GM19099 (cell line): ENCODE measurements around the gene SMARCA1.

Source experiments
- POLR2A ChIP-seq: IDR thresholded peaks from 3 replicates; pipeline ENCODE4 v1.6.1; 2011; ENCODE audit warnings: low read depth; ENCODE audit not compliant: insufficient read length; ENCODE audit errors: extremely low read depth

Gene SMARCA1

DNA sequence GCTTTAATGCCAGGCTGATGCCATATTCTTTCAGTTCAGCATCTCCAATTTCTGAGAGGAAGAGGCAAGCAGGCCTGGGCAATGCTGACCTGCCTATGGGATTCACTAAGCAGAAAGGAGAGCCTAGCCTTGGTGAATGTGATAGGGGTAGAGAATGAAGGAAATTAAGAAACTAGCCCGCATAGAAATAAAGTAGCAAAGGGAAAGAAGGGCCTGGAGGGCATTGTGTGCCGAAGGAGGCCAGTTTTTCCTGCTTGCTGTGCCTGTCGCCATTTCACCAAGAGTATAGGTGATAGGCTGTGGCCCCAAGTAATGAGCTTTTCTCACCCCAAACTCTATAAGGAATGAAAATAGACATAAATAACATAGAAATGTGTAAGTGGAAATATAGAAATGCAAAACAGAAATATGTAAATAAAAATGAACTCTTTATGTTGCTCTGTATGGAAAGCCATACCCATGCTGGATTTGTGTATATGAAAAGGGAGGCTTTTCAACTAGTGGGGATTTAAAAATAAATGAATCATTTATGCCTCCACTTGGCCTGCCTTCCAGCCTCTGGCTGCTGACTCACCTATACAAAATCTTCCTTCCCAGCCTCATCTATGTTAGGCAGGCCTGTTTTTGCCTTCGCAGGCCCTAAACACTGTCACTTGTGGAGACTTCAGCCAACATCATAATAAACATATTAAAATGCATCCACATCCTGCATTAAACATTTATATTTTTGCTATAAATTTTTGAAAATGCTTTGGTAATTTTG, 11.7 kb upstream of the SMARCA1 start:
- no peak for TF ChIP-seq POLR2A

DNA sequence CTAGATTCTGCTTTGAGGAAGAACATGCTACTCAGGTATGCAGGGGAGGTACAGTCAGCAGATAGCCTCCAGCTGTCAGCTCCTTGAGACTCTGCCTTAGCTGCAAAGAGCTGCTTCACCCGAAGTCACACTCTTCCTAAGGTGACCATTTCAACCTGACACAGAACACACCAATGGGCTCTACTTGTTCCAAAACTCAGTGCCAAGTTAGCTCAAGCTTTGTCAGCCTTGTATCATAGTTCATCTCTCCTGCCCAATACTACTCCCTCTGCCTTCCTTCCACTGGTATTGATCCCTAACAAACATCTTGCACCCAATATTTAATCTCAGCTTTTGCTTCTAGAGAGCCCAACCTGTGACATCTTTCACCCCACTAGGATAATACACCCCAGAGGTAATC, 7.8 kb upstream of the SMARCA1 start:
- no peak for TF ChIP-seq POLR2A

DNA sequence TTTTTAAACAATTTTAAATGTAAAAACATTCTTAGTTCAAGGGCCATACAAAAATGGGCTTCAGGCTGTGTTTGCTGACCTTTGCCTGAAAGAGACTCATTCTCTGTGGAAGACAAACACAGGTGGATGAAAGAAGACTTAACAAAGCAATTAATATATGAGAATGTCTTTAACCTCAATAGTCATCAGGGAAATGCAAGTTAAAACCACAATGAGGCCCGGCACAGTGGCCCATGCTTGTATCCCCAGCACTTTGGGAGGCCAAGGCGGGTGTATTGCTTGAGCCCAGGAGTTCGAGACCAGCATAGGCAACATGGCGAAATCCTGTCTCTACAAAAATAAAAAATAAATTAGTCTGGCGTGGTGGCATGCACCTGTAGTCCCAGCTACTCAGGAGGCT, 7.1 kb upstream of the SMARCA1 start:
- no peak for TF ChIP-seq POLR2A

DNA sequence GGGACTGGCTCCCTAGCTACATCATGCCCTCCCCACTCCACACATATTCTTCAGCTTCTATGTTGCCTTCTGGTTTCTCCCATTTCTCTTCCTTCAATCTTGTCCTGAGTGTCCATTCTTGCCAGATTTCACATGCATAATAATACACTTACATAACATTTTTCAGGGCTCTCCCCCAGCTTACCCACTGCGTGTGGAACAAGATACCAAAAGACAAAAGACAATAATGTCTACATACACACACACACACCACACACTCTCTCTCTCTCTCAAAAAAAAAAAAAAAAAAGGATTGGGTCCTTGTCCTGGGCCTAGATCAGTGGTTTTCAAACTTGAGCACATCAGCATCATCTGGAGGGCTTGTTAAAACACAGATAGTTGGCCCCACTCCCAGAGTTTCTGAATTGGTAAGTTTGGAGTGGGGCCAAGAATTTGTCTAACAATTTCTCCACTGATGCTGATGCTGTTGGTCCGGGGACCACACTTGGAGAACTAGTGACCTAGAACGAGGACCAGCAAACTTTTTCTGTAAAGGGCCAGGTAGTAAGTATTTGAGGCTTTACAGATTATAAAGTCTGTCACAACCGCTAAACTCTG, 6.5 kb upstream of the SMARCA1 start:
- no peak for TF ChIP-seq POLR2A

DNA sequence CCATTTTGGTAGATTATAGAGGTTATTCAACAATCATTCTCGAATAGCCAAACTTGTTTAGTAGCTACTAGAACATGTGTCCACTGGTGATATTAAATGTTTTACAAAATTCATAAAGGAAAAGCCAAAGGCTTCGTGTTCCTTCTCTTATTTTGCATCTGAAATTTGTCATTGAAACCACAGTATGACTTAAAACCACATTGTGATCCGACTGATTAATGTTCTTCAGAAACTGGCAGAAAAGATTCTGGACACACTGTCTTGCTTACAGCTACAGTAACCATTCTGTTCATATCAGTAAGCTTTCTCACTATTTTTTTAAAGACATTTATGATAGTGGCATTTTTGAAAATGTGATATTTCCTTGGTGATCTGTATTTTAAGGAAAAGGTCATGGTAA, 2.6 kb upstream of the SMARCA1 start:
- TF ChIP-seq POLR2A, result no peak

DNA sequence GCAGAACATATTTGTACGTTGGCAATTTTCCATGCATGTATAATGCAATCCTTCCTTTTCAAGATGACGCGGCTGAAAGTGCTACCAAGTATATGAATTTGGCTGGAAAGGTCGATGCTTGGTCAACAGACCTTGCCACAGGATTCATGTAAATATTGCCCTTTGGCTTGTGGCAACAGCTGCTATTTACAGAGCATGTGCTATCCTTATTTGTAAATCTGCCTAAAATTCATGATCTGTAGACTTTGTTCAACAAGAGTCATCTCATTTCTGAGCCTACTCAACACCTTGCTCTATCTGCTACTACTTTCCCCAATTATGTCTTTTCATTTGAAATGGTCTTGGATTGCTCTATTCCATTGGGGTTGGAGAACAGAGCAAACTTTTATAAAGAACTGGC, 1.9 kb upstream of the SMARCA1 start:
- no peak for TF ChIP-seq POLR2A

DNA sequence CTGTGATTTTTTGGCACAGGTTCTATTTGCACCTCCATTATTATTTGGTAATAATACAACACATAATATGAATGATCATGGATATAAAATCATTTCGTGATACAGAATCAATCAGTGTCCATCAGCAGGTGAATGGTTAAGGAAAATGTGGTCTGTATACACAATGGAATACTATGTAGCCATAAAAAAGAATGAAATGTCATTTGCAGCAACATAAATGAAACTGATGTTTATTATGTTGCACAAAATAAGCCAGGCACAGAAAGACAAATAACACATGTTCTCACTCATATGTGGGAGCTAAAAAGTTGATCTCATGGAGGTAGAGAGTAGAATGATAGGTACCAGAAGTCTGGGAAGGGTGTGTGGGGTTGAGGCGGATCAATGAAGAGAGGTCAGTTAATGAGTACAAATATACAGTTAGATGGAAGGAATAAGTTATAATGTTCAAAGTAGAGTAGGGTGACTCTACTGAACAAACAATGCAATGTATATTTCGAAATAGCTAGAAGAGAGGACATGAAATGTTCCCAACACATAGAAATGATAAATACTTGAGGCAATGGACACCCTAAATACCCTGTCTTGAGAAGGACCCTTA, 1.1 kb upstream of the SMARCA1 start:
- no peak for TF ChIP-seq POLR2A

DNA sequence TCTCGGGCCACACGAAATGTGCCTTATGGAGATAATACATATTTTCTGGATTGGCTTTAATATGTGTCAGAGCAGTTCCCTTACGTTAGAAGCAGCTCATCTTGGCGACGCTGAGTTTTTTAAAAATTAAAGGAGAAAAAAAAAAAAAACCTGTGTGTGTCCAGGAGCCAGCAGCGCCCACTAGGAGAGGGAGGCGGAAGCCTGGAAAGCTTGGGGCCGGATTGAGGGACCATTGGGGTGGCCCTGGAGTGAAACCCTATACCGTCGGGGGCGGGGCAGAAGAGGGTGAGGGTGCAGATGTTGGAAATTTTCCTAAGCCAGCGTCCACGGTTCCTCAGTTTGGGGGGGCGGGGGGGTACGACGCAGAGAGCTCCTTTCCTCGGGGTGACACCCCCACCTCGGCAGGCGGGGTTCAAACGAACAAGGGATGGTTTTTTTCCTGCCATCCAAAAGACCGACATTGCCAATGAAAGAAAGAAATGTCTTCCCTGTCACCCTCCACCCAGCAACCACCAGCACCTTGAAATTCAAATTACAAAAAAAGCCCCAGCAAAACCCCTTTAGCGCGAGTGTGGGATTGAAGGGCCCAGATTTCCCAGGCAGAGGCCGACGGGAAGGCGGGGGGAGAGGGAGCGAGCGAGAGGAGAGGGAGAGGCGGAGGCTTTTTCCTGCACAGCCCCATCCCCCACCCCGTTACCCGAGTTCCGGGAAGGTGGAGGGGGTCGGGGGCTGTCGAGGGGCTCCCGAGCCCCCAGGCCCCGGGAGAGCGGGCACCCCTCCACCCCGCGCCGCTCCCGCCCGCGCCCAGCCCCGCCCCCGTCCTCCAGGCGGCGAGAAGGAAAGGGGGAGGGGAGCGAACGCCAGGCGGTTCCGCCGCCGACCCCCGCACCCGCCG, 859 bp downstream of the SMARCA1 start:
- TF ChIP-seq POLR2A, result no peak

DNA sequence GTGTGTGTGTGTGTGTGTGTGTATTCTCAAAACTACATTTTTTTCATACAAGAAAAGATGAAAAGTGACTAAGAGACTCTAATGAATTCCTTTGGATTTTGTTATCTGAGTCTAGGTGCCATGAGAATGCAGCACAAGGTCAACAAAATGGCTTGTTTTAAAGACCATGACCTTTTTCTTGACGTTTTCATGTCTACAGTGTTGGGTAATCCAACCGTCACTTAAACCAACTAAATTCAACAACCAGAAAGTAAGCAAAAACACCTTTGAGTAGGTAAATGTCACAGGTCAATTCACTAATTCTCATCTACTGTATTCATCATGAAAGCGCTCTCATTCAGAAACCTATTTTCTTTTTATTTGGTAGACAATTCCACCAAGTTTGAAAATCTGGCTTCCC, 3.1 kb downstream of the SMARCA1 start:
- no peak for TF ChIP-seq POLR2A

DNA sequence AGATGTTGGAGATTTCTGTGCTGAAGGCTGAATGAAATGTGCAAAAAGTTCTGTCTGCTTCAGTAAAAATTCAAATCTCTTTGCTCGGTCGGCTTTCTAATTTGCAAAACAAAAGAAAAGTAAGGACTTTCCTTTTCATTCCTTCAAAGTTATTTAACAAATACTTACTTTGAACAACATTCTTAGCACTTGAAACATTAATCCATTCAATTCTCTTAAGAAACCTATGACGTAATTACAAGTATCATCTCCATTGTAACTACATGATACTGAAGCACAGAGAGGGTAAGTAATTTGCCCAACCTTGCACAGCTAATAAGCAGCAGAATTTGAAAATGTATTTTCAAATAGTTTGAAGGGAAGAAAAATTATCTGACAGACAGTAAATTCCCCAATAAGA, 6.9 kb downstream of the SMARCA1 start:
- no peak for TF ChIP-seq POLR2A

DNA sequence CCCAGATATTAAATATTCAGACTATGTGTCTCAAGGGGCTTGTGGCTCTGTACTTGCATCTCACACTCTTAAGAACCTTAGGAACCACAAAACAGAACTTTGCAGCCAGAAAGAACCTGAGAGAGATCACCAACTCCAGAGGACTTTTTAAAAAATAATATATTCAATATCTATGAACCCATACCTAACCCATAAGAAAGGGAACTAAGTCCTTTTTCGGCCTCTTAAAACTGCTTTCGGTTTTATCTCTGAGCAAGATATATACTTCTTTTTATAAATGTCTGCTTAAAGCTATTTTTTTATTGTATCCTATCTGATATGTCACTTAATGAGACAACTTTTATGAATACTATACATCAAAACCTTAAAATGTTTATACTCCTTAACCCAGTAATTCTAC, 10.9 kb downstream of the SMARCA1 start:
- TF ChIP-seq POLR2A, result no peak

DNA sequence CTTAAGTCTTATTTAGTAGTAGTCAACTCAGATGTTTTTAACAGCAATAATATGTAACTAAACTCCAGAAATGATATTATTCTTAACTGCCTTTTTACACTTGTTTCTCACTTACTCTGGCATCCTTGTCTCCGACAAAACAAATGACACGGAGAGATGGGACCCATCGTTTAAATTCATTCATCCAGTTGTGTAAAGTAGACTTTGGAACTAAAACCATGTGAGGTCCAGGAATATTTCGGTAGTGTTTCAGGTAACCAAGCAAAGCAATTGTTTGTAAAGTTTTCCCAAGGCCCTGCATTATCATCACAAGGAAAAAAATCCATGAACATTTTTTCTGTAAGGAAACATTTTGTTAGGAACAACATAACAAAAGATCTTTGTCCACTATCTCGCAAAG, 11.6 kb downstream of the SMARCA1 start:
- no peak for TF ChIP-seq POLR2A

DNA sequence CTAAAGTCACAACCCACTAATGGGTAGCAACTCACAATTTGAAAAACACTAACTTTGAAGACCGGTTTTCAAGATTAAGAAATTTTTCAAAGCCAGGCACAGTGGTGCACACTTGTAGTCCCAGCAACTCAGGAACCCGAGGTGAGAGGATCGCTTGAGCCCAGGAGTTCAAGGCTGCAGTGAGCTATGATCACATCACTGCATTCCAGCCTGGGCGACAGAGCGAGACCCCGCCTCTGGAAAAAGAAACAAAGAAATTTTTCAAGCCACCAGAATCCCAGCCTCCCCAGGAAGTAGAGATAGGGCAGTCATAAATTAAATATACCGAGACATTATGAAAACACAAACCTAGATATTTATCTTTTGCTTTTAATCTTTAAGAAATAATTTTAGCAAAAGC, 13.0 kb downstream of the SMARCA1 start:
- TF ChIP-seq POLR2A, result no peak

DNA sequence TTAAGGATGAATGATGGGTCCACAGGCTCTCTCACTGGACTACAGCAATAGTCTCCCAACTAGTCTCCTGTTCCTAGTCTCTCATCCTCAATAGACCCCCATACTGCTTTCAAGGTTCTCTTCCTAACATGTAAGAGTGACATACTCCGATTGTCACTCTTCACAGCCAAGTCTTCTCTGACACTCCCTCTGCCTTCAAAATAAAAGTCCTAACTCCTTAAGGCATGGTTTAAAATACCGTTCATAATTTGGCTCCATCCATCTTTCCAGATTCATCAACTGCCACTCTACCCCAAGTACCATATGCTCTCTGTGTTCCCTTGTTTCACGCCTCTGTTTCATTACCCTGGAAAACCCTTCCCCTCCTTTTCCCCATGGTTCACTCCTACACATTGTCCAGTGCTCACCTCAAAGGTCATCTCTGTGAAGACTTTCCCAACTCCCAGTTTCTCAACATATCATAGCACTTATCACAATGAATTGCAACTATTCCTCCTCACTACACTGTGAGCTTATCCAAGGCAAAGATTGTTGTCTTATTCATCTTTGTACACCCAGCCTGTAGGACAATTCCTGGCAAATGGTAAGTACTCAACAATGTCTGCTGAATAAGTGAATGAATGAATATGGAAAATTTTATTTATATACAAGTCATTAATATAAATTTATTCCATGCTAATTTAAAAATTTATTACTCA, 26.0 kb downstream of the SMARCA1 start:
- TF ChIP-seq POLR2A, result no peak

DNA sequence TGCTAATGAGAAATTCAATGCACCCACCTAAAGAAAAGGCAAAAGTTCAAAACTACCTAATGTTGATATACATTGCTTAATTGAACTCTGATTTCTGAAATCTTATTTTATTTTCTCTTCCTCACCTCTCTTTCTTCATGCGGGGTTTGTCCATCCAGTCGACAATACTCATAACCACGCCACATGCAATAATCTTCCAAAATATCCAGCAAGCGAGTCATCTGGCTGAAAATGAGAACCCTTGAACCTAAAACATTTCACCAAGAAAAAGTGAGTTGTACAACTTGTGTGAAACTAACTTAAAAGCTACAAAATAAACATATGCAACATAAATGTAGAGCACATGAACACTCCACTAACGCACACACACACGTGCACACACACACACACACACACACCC, 26.7 kb downstream of the SMARCA1 start:
- no peak for TF ChIP-seq POLR2A

DNA sequence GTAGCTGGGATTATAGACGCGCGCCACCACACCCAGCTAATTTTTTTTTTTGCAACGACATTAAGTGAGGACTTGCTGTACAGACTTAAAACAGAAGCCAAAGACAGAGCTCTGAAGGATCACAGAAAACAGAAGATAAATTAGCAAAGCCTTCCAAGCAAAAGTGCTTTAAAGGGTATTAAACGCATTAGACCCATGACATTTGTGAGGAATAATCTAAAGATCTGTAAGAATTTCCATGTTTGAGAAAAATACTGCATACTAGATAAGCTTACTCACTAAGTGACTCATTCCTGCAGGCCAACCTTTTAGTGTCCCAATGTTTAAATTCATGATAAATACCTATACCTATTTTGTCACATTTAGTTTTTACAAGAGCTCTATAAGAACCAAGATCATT, 27.4 kb downstream of the SMARCA1 start:
- TF ChIP-seq POLR2A, result no peak

DNA sequence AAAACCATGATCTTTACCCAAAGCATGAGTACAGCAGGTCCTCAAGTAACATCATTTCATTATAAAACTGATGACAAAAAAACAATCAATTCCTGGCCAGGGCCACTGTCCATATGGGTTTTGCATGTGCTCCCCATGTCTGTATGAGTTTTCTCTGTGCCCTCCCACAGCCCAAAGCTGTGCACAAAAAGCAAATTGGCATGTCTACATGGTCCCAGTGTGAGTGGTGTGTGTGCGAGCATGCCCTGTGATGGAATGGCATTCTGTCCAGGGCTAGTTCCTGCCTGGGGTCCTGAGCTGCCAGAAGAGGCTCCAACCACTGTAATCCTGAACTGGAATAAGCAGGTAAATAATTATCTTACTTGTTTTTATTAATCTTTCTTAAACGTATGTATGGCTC, 28.4 kb downstream of the SMARCA1 start:
- TF ChIP-seq POLR2A, result no peak
